Endodermal cell (in vitro differentiated cells): ENCODE measurements around the gene PRKAG2. TPM values are rescaled to one million over a fixed set of nuclear protein-coding genes. Genes with fewer than 3 reads are reported as not detected.

Source experiments
- DNase-seq: peaks from one replicate; pipeline ENCODE4 v3.0.0-alpha.2; 2017
- H3K27ac ChIP-seq: 2 replicates; pipeline ENCODE4 v1.5.1; 2013; ENCODE audit warnings: mild to moderate bottlenecking, low read depth, low read length, moderate library complexity
- H3K27me3 ChIP-seq: 2 replicates; pipeline ENCODE4 v1.6.1; 2013; ENCODE audit warnings: mild to moderate bottlenecking, low read length, moderate library complexity; ENCODE audit not compliant: insufficient read depth, control insufficient read depth, poor library complexity, severe bottlenecking
- H3K36me3 ChIP-seq: 2 replicates; pipeline ENCODE4 v1.7.0; 2013; ENCODE audit warnings: mild to moderate bottlenecking, low read length, moderate library complexity; ENCODE audit not compliant: control insufficient read depth, insufficient read depth
- H3K4me1 ChIP-seq: one replicate; pipeline ENCODE4 v1.7.0; 2013; ENCODE audit warnings: low read length; ENCODE audit not compliant: control insufficient read depth, insufficient read depth
- H3K4me3 ChIP-seq: 2 replicates; pipeline ENCODE4 v1.5.1; 2013; ENCODE audit warnings: mild to moderate bottlenecking, low read length, moderate library complexity
- H3K9ac ChIP-seq: 2 replicates; pipeline ENCODE4 v1.6.1; 2013; ENCODE audit warnings: mild to moderate bottlenecking, low read length, moderate library complexity; ENCODE audit not compliant: poor library complexity, severe bottlenecking; ENCODE audit errors: extremely low read depth
- H3K9me3 ChIP-seq: 2 replicates; pipeline ENCODE4 v1.6.1; 2013; ENCODE audit warnings: mild to moderate bottlenecking, low read length, moderate library complexity; ENCODE audit not compliant: control insufficient read depth
- H3K27ac Mint-ChIP-seq: 2 replicates; pipeline ENCODE4 v1.8.0; 2020; ENCODE audit warnings: mixed read lengths
- H3K27me3 Mint-ChIP-seq: 2 replicates; pipeline ENCODE4 v1.8.0; 2021; ENCODE audit warnings: mild to moderate bottlenecking, mixed read lengths; ENCODE audit not compliant: insufficient read depth
- H3K36me3 Mint-ChIP-seq: 2 replicates; pipeline ENCODE4 v1.8.0; 2020; ENCODE audit warnings: low read depth, mixed read lengths
- H3K4me1 Mint-ChIP-seq: 2 replicates; pipeline ENCODE4 v1.8.0; 2020; ENCODE audit warnings: mixed read lengths
- H3K4me3 Mint-ChIP-seq: 2 replicates; pipeline ENCODE4 v1.8.0; 2020; ENCODE audit warnings: mild to moderate bottlenecking, moderate library complexity, mixed read lengths
- H3K9me3 Mint-ChIP-seq: 2 replicates; pipeline ENCODE4 v1.8.0; 2020; ENCODE audit warnings: mild to moderate bottlenecking, mixed read lengths
- CTCF ChIP-seq: fragments of 200-600 bp; sonication (generic); conservative IDR thresholded peaks from 2 replicates; pipeline ENCODE4 v1.5.0; 2021; ENCODE audit warnings: antibody characterized with exemption, mild to moderate bottlenecking
- WGBS, 2 experiments: methylation state at CpG; one replicate each; pipeline versions ENCODE4 v1.1.5 to v1.1.7; 2013; ENCODE audit warnings: missing lambda C conversion rate in 2 of 2, mixed read lengths in 1 of 2; ENCODE audit not compliant: insufficient coverage in 1 of 2, insufficient read length in 1 of 2; 5-methylcytosine and 5-hydroxymethylcytosine counted together
- total RNA-seq, 2 donors: library from RNA; stranded (reverse); fragmentation: NEBNext Ultra II Directional in 1 of 2; extraction: Animal tissue kit (Norgen Biotek cat#: 25700) in 1 of 2; gene quantifications; 2 replicates in 1 of 2; 3 replicates in 1 of 2; pipeline ENCODE4 v1.2.1, GENCODE V29; 2021

The PRKAG2 gene
- total RNA-seq, 2 donors from 2014 or later = 17.2 to 20.7 TPM

DNA sequence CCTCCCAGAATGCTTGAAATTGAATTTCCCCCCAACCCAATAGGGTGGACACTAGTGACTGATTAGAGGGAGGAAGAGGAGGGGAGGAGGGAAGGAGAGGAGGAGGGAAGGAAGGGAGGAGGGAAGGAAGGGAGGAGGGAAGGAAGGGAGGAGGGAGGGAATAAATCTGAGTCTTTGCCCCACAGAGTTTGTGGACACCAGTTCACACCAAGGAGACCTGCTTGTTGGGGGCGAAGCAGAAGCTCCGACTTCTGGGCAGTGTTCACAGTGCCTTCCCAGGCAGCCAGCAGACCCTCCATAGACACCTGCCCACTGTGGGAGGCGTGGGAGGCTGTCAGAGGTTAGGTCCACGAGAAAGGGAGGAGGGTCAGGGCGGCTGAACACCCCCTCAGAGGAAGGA lies 44.8 kb downstream of the PRKAG2 start:
- WGBS, 2 experiments = 79 to 92% methylated on average over 3 to 5 of the region's 5 CpGs
- TF ChIP-seq CTCF = no peak

DNA sequence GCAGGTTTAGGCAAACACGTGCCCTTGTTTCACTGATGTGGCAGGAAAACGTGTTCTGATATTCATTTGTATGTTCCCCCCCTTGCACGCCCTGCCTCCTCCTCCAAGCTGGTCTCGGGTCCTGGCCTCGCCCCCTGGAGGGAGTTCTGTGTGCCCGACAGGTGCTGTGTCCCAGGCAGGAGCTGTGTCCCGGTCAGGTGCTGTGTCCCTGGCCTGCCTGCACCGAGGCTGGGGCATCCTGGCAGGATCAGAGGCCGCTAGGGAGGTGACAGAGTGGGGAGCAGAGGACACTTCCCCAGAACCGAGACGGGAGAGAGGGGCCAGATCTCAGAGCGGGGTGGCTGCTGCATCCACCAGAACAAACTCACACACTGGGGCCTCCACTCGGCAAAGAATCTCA lies 45.3 kb downstream of the PRKAG2 start:
- Mint-ChIP-seq H3K36me3 (no peaks in the 10 kb centered on the region), H3K9me3 (no peaks in the 10 kb centered on the region), H3K4me3 (no peak overlapping the region), H3K4me1 (peaks cover 4% of the 10 kb centered on the region), H3K27ac (no peak overlapping the region), H3K27me3 (peaks cover 29% of the 10 kb centered on the region)
- Histone ChIP-seq H3K9me3 (no peaks in the 10 kb centered on the region), H3K4me1 (peaks cover 4% of the 10 kb centered on the region), H3K9ac (no peak overlapping the region), H3K36me3 (no peaks in the 10 kb centered on the region), H3K27me3 (no peaks in the 10 kb centered on the region), H3K4me3 (no peak overlapping the region), H3K27ac (no peak overlapping the region)
- no peak for DNase-seq
- 90% methylated on average over 11 to 13 of the region's 13 CpGs for WGBS, 2 experiments
- TF ChIP-seq CTCF = no peak

More for the DNA sequence above, 44.8 kb downstream of the PRKAG2 start:
- Mint-ChIP-seq H3K27me3 (peaks cover 34% of the 10 kb centered on the region), H3K27ac (no peak overlapping the region), H3K4me3 (no peak overlapping the region), H3K36me3 (no peaks in the 10 kb centered on the region), H3K9me3 (no peaks in the 10 kb centered on the region), H3K4me1 (peaks cover 9% of the 10 kb centered on the region)
- Histone ChIP-seq H3K4me1 (peaks cover 9% of the 10 kb centered on the region), H3K9me3 (no peaks in the 10 kb centered on the region), H3K36me3 (no peaks in the 10 kb centered on the region), H3K27me3 (no peaks in the 10 kb centered on the region), H3K9ac (no peak overlapping the region), H3K27ac (no peak overlapping the region), H3K4me3 (no peak overlapping the region)
- no peak for DNase-seq

- H3K4me3 ChIP-seq = no peak overlapping the region
- no peaks in the 10 kb centered on the region for H3K27me3 ChIP-seq
- H3K9me3 ChIP-seq = no peaks in the 10 kb centered on the region
- peaks cover 3% of the 10 kb centered on the region for H3K4me1 ChIP-seq
- peaks cover 16% of the 10 kb centered on the region for H3K27me3 Mint-ChIP-seq
- H3K9ac ChIP-seq = no peak overlapping the region
- H3K27ac Mint-ChIP-seq = no peak overlapping the region
- TF ChIP-seq CTCF = no peak
- no peaks in the 10 kb centered on the region for H3K36me3 Mint-ChIP-seq
- whole genome bisulfite sequencing, 2 experiments = 83 to 86% methylated on average over 11 to 23 of the region's 26 CpGs
- H3K9me3 Mint-ChIP-seq = no peaks in the 10 kb centered on the region
- H3K27ac ChIP-seq = no peak overlapping the region
- H3K4me3 Mint-ChIP-seq = no peak overlapping the region
- no peaks in the 10 kb centered on the region for H3K36me3 ChIP-seq
- peaks cover 7% of the 10 kb centered on the region for H3K4me1 Mint-ChIP-seq
- no peak for DNase-seq
Measured at GRCh38 chr7:151830121-151830830, 46.6 kb downstream of the PRKAG2 start.
